WTC11 (cell line): ENCODE data around the gene LGALS4.

ENCODE experiments used
- ELF4 ChIP-seq: sonication (generic); formaldehyde crosslinking; IDR thresholded peaks from 2 replicates; pipeline ENCODE4 v1.8.1; 2022; ENCODE audit warnings: low read depth, mild to moderate bottlenecking, moderate library complexity, missing genetic modification reagents
- ESRRA ChIP-seq: sonication (generic); formaldehyde crosslinking; IDR thresholded peaks from 2 replicates; pipeline ENCODE4 v1.8.1; 2022; ENCODE audit warnings: mild to moderate bottlenecking, missing genetic modification reagents, borderline replicate concordance
- SMAD3 ChIP-seq: sonication (generic); formaldehyde crosslinking; IDR thresholded peaks from 2 replicates; pipeline ENCODE4 v1.8.0; 2022; ENCODE audit warnings: missing genetic modification reagents, mild to moderate bottlenecking, borderline replicate concordance
- SP1 ChIP-seq: sonication (generic); formaldehyde crosslinking; conservative IDR thresholded peaks from 2 replicates; pipeline ENCODE4 v1.8.1; 2022; ENCODE audit warnings: missing genetic modification reagents
- TEAD4 ChIP-seq: sonication (generic); formaldehyde crosslinking; IDR thresholded peaks from 2 replicates; pipeline ENCODE4 v1.8.0; 2022; ENCODE audit warnings: mild to moderate bottlenecking, missing genetic modification reagents
- TF ChIP-seq, protein P1 (sequence below): sonication (generic); formaldehyde crosslinking; conservative IDR thresholded peaks from 2 replicates; pipeline ENCODE4 v1.8.1; 2022; ENCODE audit warnings: mild to moderate bottlenecking, missing genetic modification reagents
- TF ChIP-seq, protein P2 (sequence below): sonication (generic); formaldehyde crosslinking; IDR thresholded peaks from 2 replicates; pipeline ENCODE4 v1.8.1; 2023; ENCODE audit warnings: mild to moderate bottlenecking, missing genetic modification reagents, borderline replicate concordance
- TF ChIP-seq, protein P3 (sequence below): fragments of 200-600 bp; IDR thresholded peaks from 2 replicates; pipeline ENCODE4 v1.8.0; 2022; ENCODE audit warnings: antibody characterized with exemption
- TF ChIP-seq, protein P4 (sequence below): sonication (generic); formaldehyde crosslinking; IDR thresholded peaks from 2 replicates; pipeline ENCODE4 v1.8.1; 2022; ENCODE audit warnings: low read depth, mild to moderate bottlenecking, moderate library complexity, missing genetic modification reagents, borderline replicate concordance
- TF ChIP-seq, protein P5 (sequence below): sonication (generic); formaldehyde crosslinking; IDR thresholded peaks from 2 replicates; pipeline ENCODE4 v1.8.1; 2022; ENCODE audit warnings: low read depth, missing genetic modification reagents, borderline replicate concordance

DNA sequence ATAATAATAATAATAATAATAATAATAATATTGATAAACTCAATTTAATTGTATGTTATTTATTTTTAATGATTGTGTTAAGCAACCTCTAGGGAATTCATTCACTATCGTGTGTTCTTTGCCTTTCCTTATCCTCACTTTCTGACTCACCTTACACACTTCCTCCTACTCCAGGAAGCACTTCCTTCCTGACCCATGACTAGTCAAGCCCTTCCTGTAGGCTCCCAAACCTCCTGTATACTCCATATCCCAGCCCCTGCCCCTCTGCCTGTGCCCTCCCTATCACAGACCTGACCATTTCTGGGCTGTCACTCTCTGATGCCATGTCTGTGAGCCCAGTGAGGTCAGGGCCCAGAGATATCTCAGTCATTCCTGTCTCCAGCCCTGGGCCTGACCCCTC, 7.6 kb downstream of the LGALS4 start:
- no peak for TF ChIP-seq SMAD3
- TF ChIP-seq SP1 (CRISPR knock-in tag), result no peak
- TF ChIP-seq TEAD4, result no peak
- no peak for TF ChIP-seq ESRRA
- TF ChIP-seq ELF4, result no peak
- TF ChIP-seq, protein P1, sequence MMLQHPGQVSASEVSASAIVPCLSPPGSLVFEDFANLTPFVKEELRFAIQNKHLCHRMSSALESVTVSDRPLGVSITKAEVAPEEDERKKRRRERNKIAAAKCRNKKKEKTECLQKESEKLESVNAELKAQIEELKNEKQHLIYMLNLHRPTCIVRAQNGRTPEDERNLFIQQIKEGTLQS (CRISPR knock-in tag), result no peak
- TF ChIP-seq, protein P2, sequence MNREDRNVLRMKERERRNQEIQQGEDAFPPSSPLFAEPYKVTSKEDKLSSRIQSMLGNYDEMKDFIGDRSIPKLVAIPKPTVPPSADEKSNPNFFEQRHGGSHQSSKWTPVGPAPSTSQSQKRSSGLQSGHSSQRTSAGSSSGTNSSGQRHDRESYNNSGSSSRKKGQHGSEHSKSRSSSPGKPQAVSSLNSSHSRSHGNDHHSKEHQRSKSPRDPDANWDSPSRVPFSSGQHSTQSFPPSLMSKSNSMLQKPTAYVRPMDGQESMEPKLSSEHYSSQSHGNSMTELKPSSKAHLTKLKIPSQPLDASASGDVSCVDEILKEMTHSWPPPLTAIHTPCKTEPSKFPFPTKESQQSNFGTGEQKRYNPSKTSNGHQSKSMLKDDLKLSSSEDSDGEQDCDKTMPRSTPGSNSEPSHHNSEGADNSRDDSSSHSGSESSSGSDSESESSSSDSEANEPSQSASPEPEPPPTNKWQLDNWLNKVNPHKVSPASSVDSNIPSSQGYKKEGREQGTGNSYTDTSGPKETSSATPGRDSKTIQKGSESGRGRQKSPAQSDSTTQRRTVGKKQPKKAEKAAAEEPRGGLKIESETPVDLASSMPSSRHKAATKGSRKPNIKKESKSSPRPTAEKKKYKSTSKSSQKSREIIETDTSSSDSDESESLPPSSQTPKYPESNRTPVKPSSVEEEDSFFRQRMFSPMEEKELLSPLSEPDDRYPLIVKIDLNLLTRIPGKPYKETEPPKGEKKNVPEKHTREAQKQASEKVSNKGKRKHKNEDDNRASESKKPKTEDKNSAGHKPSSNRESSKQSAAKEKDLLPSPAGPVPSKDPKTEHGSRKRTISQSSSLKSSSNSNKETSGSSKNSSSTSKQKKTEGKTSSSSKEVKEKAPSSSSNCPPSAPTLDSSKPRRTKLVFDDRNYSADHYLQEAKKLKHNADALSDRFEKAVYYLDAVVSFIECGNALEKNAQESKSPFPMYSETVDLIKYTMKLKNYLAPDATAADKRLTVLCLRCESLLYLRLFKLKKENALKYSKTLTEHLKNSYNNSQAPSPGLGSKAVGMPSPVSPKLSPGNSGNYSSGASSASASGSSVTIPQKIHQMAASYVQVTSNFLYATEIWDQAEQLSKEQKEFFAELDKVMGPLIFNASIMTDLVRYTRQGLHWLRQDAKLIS (CRISPR knock-in tag), result no peak
- TF ChIP-seq, protein P3, sequence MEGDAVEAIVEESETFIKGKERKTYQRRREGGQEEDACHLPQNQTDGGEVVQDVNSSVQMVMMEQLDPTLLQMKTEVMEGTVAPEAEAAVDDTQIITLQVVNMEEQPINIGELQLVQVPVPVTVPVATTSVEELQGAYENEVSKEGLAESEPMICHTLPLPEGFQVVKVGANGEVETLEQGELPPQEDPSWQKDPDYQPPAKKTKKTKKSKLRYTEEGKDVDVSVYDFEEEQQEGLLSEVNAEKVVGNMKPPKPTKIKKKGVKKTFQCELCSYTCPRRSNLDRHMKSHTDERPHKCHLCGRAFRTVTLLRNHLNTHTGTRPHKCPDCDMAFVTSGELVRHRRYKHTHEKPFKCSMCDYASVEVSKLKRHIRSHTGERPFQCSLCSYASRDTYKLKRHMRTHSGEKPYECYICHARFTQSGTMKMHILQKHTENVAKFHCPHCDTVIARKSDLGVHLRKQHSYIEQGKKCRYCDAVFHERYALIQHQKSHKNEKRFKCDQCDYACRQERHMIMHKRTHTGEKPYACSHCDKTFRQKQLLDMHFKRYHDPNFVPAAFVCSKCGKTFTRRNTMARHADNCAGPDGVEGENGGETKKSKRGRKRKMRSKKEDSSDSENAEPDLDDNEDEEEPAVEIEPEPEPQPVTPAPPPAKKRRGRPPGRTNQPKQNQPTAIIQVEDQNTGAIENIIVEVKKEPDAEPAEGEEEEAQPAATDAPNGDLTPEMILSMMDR, result no peak
- TF ChIP-seq, protein P4, sequence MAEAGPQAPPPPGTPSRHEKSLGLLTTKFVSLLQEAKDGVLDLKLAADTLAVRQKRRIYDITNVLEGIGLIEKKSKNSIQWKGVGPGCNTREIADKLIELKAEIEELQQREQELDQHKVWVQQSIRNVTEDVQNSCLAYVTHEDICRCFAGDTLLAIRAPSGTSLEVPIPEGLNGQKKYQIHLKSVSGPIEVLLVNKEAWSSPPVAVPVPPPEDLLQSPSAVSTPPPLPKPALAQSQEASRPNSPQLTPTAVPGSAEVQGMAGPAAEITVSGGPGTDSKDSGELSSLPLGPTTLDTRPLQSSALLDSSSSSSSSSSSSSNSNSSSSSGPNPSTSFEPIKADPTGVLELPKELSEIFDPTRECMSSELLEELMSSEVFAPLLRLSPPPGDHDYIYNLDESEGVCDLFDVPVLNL (CRISPR knock-in tag), result no peak
- TF ChIP-seq, protein P5, sequence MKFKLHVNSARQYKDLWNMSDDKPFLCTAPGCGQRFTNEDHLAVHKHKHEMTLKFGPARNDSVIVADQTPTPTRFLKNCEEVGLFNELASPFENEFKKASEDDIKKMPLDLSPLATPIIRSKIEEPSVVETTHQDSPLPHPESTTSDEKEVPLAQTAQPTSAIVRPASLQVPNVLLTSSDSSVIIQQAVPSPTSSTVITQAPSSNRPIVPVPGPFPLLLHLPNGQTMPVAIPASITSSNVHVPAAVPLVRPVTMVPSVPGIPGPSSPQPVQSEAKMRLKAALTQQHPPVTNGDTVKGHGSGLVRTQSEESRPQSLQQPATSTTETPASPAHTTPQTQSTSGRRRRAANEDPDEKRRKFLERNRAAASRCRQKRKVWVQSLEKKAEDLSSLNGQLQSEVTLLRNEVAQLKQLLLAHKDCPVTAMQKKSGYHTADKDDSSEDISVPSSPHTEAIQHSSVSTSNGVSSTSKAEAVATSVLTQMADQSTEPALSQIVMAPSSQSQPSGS, result no peak
